Kidney (tissue), 14 donors: ENCODE results near the gene CYP2S1. TPM values are rescaled to one million over a fixed set of nuclear protein-coding genes. Genes with fewer than 3 reads are reported as not detected.

Experiments
- DNase-seq, 5 donors: peaks; one replicate each; pipeline ENCODE4 v3.0.0-alpha.2; 2013 to 2020
- FAIRE-seq: peaks from 2 replicates; lab custom pipeline; 2012; peaks lifted over from hg19 to GRCh38; lab: Jason Lieb, UNC
- H3K27ac ChIP-seq, 2 donors: one replicate each; pipeline ENCODE4 v1.7.0; 2013; ENCODE audit warnings: low read depth in 2 of 2, low read length in 2 of 2, inconsistent platforms in 1 of 2
- H3K27me3 ChIP-seq: one replicate; pipeline ENCODE4 v1.7.1; 2013; ENCODE audit warnings: low read length, inconsistent platforms; ENCODE audit not compliant: control insufficient read depth, insufficient read depth
- H3K36me3 ChIP-seq, 3 donors: one replicate each; pipeline versions ENCODE4 v1.7.0 to v1.7.1; 2013; ENCODE audit warnings: low read length in 3 of 3, control low read depth in 1 of 3, inconsistent platforms in 1 of 3; ENCODE audit not compliant: insufficient read depth in 3 of 3, control insufficient read depth in 2 of 3
- H3K4me1 ChIP-seq, 3 donors: one replicate each; pipeline versions ENCODE4 v1.7.0 to v1.7.1; 2013; ENCODE audit warnings: low read length in 3 of 3, inconsistent platforms in 1 of 3, low read depth in 1 of 3; ENCODE audit not compliant: control insufficient read depth in 2 of 3, insufficient read depth in 2 of 3
- H3K4me3 ChIP-seq, 3 donors: one replicate each; pipeline versions ENCODE4 v1.7.0 to v1.8.1; 2013; ENCODE audit warnings: low read length in 3 of 3, control low read depth in 1 of 3, inconsistent platforms in 1 of 3
- H3K9ac ChIP-seq, 3 donors: one replicate each; pipeline versions ENCODE4 v1.7.0 to v1.7.1; 2013; ENCODE audit warnings: low read length in 3 of 3, control low read depth in 1 of 3, inconsistent platforms in 1 of 3
- H3K9me3 ChIP-seq, 3 donors: one replicate each; pipeline versions ENCODE4 v1.7.0 to v1.7.1; 2013; ENCODE audit warnings: low read length in 3 of 3, control low read depth in 1 of 3, inconsistent platforms in 1 of 3; ENCODE audit not compliant: control insufficient read depth in 2 of 3, insufficient read depth in 1 of 3
- intact Hi-C: fragments of 100-400 bp; cut with DNase I; formaldehyde crosslinking; loops from one replicate; pipeline ENCODE4 v1.11.1; 2022
- polyA plus RNA-seq: library from polyadenylated mRNA; stranded (reverse); fragments of 350-450 nt; fragmentation: Illumina TruSeq; extraction: RNeasy Lipid Tissue Mini Kit (QIAGEN cat#74804); gene quantifications from one replicate; pipeline ENCODE4 v1.2.3, GENCODE V29; 2014; ENCODE audit warnings: low read depth, low replicate concordance; ENCODE audit not compliant: insufficient read depth
- total RNA-seq: library from RNA; stranded (reverse); fragmentation: NEBNext Ultra II Directional; extraction: Animal tissue kit (Norgen Biotek cat#: 25700); gene quantifications from one replicate; pipeline ENCODE4 v1.2.1, GENCODE V29; 2021
- TF ChIP-seq, protein P1 (sequence below): IDR thresholded peaks from 3 replicates; pipeline ENCODE4 v1.5.1; 2012; ENCODE audit warnings: mild to moderate bottlenecking, moderate library complexity, borderline replicate concordance; ENCODE audit not compliant: insufficient read depth; ENCODE audit errors: extremely low read depth
- donor health status: control.
- donor health status: control.
- donor health status: control.
- donor health status: control.
- donor health status: control.
- donor health status: DM: yes; HTN: yes; CAD: no.
- donor health status: Normal renal cell carcinoma (clear cell type).

CYP2S1 gene
- total and polyA plus RNA-seq, 2 donors from 2014 or later, result 0.97 to 2.0 TPM

DNA sequence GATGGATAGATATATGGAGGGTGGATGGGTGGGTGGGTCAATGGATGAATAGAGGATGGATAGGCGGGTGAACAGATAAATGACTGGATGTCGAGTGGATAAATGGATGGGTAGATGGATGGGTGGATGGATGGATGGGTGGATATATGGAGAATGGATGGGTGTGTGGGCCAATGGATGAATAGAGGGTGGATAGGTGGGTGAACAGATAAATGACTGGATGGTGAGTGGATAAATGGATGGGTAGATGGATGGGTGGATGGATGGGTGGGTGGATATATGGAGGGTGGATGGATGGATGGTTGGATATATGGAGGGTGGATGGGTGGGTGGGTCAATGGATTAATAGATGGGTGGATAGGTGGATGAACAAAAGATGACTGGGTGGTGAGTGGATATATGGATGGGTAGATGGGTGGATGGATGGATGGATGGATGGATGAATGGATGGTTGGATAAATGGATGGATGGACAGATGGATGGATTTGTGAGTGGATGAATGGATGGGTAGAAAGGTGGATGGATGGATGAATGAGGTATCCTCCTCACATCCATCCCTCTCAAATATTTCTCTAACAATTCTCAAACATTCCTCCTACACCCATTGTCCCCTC is 47.0 kb downstream of the CYP2S1 start:
- no peaks in the 10 kb centered on the region for H3K27me3 ChIP-seq
- FAIRE-seq (no peak), DNase-seq (no peak)
- no peak overlapping the region for H3K4me3 ChIP-seq
- TF ChIP-seq, protein P1, sequence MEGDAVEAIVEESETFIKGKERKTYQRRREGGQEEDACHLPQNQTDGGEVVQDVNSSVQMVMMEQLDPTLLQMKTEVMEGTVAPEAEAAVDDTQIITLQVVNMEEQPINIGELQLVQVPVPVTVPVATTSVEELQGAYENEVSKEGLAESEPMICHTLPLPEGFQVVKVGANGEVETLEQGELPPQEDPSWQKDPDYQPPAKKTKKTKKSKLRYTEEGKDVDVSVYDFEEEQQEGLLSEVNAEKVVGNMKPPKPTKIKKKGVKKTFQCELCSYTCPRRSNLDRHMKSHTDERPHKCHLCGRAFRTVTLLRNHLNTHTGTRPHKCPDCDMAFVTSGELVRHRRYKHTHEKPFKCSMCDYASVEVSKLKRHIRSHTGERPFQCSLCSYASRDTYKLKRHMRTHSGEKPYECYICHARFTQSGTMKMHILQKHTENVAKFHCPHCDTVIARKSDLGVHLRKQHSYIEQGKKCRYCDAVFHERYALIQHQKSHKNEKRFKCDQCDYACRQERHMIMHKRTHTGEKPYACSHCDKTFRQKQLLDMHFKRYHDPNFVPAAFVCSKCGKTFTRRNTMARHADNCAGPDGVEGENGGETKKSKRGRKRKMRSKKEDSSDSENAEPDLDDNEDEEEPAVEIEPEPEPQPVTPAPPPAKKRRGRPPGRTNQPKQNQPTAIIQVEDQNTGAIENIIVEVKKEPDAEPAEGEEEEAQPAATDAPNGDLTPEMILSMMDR, result no peak
- no peaks in the 10 kb centered on the region for H3K36me3 ChIP-seq
- H3K9ac ChIP-seq, result no peak overlapping the region
- no peak overlapping the region for H3K27ac ChIP-seq
- no peaks in the 10 kb centered on the region for H3K4me1 ChIP-seq
- H3K9me3 ChIP-seq, result no peaks in the 10 kb centered on the region
- intact Hi-C loops, result no loop called here

DNA sequence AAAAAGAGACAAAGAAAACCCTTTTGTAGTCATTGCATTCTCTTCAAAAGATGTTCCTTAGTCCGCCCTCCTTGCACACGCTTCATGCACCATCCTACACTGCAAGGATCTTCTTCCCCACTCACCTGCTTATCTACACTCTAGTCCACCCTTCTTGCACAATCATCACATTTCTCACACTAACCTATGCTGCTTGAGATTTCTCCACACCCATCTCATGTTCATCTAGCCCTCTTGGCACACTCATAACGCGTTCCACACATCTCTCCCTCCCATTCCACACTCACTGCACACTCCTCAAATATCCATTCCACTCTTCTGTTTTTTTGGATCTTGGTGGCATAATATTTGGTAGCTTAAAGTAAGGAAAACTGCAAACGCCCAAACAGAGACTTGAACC is 48.8 kb downstream of the CYP2S1 start:
- FAIRE-seq (no peak), DNase-seq (no peak)
- H3K4me3 ChIP-seq, result no peak overlapping the region
- H3K36me3 ChIP-seq, result no peaks in the 10 kb centered on the region
- intact Hi-C loops, result no loop called here
- TF ChIP-seq, protein P1, result no peak
- no peaks in the 10 kb centered on the region for H3K4me1 ChIP-seq
- H3K9me3 ChIP-seq, result no peaks in the 10 kb centered on the region
- no peak overlapping the region for H3K9ac ChIP-seq
- H3K27ac ChIP-seq, result no peak overlapping the region
- no peaks in the 10 kb centered on the region for H3K27me3 ChIP-seq

DNA sequence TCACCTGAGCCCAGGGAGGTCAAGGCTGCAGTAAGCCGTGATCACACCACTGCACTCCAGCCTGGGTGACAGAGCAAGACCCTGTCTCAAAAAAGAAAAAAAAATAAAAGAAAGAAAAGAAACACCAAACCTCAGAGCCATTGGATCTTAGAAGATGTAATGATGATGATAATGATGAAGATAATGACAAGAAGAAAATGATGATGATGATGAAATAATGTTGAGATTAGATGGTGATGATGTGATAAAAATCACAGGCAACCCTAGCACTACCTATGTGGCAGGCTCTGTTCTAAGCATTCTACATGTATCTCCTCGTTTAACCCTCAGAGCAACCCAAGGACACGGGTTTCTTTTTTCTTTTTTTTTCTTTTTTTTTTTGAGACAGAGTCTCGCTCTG is 51.1 kb downstream of the CYP2S1 start:
- FAIRE-seq (no peak), DNase-seq (no peak)
- no peak overlapping the region for H3K9ac ChIP-seq
- H3K4me1 ChIP-seq, result no peaks in the 10 kb centered on the region
- H3K27ac ChIP-seq, result no peak overlapping the region
- no peaks in the 10 kb centered on the region for H3K9me3 ChIP-seq
- no peak overlapping the region for H3K4me3 ChIP-seq
- H3K27me3 ChIP-seq, result no peaks in the 10 kb centered on the region
- intact Hi-C loops, result no loop called here
- TF ChIP-seq, protein P1, result no peak
- H3K36me3 ChIP-seq, result peaks cover 2 to 5% (median 3%) of the 10 kb centered on the region in 3 donors

DNA sequence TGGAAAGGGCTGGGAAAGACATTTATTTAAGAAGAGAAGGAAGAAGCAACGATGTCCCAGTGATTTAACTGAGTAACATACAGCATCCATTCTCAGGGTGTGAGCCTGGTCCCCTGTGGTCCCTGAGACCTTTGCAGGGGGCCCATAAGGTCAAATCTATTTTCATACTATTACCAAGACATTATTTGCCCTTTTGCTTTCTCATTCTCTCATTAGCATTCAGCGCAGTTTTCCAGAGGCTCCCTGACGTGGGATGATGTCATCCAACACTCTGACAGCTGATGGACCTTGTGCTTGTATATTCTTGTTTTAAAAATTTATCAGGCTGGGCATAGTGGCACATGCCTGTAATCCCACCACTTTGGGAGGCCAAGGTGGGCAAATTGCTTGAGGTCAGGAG is 52.8 kb downstream of the CYP2S1 start:
- H3K4me1 ChIP-seq, result no peaks in the 10 kb centered on the region
- FAIRE-seq (no peak), DNase-seq (no peak)
- no peak overlapping the region for H3K9ac ChIP-seq
- H3K27ac ChIP-seq, result no peak overlapping the region
- peaks cover 5 to 7% (median 5%) of the 10 kb centered on the region in 3 donors for H3K36me3 ChIP-seq
- H3K4me3 ChIP-seq, result no peak overlapping the region
- H3K9me3 ChIP-seq, result no peaks in the 10 kb centered on the region
- intact Hi-C loops, result no loop called here
- H3K27me3 ChIP-seq, result no peaks in the 10 kb centered on the region
- TF ChIP-seq, protein P1, result no peak
